ENCODE measurements around the gene KCTD2.

DNA sequence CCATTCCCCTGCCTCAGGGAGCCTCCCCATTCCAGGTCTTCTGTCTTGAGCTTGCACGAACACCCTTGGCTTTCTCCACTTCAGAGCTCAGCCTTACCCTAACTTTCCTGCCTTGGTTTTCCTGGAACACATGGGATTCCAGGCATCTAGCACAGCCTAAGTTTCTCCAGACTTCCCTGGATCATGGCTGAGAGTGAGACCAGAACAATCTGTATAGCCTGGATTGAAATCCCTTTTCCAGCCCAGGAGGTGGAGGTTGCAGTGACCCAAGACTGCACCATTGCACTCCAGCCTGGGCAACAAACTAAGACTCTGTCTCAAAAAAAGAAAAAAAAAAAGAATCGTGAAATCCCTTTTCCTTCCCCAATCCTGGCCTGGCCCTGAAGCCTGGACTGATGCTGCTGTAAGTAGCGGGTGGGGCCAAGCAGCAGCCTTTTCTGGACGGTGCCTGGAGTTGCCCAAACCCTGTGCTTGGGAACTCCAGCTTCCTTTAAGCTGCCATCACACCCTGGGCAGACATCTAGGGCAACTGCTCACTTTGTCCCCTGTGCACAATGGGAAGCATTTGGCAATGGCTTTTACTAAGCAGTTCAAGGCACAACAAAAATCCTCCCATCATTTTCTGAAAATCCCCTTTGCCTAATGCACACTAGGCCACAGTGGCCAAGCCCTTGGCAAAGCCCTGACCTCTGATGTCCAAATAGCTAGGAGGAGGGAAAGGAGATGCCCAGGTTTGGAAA, 28.7 kb downstream of the KCTD2 start:
- TF ChIP-seq, protein P1, sequence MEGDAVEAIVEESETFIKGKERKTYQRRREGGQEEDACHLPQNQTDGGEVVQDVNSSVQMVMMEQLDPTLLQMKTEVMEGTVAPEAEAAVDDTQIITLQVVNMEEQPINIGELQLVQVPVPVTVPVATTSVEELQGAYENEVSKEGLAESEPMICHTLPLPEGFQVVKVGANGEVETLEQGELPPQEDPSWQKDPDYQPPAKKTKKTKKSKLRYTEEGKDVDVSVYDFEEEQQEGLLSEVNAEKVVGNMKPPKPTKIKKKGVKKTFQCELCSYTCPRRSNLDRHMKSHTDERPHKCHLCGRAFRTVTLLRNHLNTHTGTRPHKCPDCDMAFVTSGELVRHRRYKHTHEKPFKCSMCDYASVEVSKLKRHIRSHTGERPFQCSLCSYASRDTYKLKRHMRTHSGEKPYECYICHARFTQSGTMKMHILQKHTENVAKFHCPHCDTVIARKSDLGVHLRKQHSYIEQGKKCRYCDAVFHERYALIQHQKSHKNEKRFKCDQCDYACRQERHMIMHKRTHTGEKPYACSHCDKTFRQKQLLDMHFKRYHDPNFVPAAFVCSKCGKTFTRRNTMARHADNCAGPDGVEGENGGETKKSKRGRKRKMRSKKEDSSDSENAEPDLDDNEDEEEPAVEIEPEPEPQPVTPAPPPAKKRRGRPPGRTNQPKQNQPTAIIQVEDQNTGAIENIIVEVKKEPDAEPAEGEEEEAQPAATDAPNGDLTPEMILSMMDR (IDR thresholded peaks at IDR 0.05), result no peak
- TF ChIP-seq EP300 (IDR thresholded peaks at IDR 0.05), result no peak
